Measurements from ENCODE around the gene TNS4.
A peak's percentile ranks its signal among the peaks of the same experiment; 100 is the strongest.

TNS4 gene

DNA sequence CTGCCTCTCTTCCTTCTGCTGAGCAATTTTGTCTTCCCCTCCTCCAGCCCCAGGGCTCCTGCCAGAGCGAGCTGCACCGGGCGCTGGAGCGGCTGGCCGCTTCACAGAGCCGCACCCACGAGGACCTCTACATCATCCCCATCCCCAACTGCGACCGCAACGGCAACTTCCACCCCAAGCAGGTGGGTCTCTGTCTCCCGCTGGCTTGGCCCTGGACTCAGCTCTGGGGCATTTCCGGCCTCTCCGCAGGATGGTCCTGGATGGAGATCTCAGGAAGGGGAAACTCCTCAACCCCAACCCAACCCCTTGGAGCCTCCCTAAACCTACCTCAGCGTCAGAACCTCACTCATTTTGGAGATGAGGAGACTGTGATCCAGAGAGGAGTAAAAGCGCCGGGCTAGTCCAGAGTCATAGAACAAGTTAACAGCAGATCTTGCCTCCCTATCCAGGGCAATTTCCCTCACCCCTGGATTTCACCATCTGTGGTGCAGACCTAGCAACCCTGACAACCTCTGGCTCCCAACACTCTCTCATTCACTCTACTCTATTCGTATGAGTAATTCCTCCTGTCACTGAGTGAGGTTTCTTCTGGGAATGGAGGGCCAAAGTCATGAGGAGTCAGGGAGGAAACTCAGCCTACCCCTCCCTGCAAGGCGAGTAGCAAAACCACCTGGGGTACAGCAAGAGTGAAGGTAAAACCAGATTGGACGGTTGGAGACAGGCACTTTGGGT is 47.4 kb downstream of the TNS4 start:
- no peak for DNase-seq

DNA sequence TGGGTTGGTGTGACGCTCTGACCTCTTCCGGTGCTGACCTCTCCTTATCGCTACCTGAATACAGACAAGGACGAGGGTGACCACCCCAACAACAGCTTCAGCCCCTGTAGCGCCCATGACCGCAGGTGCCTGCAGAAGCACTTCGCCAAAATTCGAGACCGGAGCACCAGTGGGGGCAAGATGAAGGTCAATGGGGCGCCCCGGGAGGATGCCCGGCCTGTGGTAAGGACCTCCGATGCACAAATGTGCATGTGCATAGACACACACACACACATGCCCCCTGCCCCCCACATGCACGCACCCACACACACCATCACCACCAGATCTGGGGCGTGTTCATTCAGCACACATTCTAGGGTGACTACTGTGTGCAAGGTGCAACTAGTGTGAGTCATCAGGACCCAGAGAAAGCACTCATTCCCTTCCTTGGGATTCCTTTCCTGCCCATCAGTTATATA is 48.5 kb downstream of the TNS4 start:
- no peak for DNase-seq

DNA sequence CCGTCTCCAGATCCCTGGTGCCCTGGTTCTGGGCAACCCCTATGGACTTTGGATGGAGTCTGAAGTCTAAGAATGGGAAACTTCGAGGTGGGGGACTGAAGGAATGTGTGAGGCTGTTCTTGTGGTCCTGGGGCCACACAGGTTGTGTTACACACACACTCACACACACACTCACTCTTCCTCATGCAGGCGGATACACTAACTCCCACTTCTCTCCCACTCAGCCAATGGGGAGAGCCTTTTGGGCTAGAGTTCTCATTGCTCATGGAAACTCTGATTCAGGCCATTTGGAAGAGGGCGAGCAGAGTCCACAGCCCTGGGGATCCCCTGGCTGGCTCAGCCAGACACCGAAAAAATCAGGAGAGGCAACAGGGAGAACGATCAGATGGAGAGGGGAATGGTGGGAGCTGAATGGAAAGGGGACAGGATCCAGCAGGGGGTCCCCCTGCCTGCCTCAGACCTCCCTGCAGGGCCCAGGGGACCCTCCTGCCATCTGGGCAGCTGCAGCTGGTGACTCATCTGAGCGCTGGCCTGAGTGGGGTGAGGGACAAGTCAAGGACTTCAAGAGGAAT is 49.1 kb downstream of the TNS4 start:
- DNase-seq = no peak

DNA sequence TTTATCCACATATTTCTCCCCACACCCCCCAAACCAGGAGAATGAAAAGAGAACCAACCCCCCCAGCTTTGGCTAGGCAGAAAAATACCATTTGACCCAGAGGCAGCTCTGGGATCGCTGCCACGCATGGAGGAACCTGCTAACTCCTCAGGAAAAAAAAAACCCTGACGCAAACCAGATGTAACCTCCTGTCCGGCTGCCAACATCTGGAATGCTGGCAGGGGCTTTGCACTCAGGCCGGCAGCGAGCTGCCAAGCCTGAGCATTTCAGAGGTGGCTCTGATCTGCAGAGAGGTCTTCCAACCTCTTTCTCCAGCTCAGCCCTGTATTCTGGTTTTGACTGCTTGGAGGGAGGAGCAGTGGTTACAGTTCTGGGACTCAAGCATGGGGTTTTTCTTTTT is 50.0 kb downstream of the TNS4 start:
- DNase-seq = no peak

DNA sequence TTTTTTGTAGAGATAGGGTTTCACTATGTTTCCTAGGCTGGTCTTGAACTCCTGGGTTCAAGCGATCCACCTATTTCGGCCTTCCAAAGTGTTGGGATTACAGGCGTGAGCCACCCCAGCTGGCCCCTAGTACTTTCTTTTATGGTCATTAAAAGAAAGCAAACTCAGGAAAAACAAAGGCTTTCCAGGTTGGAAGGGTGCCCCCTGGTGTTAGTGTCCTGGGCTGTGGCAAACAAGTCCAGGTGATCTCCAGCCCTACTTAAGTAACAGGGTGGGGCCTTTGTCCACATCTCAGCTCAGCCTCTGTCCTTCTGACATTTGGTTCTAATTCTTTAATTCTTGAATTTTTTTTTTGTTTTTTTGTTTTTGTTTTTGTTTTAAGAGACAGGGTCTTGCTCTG is 51.2 kb downstream of the TNS4 start:
- DNase-seq = peak; percentile 64

DNA sequence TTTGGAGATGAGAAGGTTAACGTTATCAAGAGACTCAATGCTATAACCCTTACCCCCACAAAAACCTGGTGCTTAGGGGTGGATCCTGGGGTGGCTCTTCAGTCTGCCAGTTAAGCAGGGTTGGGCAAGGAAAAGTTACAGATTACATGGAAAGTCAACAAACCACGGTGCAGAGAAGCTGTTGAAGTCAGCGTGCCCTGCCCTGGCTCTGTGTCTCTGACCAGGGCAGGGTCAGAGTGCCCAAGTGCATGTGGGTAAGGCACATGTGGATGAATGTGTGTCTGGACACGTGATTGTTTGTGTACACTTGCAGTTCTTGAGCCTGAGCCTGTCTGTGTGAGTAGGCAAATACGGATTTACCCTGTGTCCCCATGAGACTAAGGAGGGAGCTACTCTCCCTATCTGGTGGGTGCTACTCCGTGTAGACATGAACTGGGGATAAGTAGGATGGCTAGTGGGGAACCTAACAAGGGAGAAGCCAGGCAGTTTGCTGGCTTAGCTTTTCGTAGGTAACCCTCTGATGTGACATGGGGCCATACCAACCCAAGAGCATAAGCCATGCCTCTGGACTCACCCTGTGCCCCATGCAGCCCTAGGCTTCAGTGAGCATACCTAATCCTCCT is 52.7 kb downstream of the TNS4 start:
- peak; percentile 66 for DNase-seq

DNA sequence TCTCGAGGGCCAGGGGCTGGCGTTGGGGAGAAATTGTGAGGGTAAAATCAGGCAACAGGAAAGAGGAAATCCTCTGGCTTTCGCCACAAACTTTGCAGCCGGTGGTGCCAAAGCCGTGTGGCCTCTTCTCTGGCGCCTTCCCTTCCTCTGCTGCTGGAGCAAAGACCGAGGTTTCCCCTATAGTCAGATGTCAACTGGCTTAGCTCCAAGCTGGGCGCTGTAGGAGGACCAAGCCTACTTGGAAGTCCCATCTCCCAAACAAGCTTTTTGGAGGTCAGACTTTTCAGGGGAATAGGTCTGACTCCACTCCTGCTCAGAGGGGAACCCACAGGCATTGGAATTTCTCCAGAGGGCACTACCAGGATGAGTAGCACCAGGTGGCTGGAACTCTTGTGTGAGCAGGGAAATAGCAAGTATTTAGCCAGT is 53.2 kb downstream of the TNS4 start:
- peak; percentile 41 for DNase-seq

DNA sequence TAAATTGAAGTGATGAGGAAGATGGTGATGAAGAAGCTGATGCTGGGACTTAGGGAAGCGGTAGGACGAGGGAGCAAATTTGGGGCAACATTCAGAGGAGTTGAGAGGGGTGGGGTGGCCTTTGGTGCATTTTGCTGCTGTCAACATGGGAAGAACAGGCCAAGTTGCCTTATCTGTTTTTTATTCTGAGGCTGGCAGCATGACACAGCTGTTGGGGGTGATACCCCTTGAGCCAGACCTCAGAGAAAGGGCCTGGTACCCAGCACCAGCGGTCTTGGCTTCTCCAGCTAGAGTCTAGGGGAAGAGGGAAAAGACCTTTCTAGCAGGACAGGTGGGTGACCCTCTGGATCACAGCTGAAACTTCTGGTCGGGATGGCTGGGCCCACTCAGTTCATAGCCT is 53.6 kb downstream of the TNS4 start:
- peak; percentile 83 for DNase-seq

DNA sequence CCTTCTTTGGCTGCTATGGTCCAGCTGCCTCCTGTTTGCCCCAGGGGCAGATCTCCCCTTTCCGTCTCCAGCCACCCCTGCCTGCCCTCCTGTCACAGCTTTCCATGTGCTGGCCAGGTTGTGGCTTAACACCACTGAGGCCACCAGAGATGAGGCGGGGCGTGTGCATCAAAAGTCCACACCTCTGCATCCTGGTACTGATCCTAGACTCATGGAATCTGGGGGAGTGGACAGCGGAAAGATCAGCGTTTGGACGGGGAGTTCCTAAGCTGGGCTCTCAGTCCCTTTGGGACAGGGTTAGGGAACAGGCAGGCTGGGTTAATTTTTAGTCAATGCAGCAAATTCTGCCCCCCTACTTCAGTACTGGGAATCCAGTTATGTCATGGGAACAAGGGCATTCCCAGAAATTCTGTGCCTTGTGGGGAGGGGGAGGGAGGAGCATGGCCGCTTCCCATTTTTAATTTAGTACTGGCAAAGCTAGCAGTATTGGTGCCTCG is 54.2 kb downstream of the TNS4 start:
- no peak for DNase-seq

DNA sequence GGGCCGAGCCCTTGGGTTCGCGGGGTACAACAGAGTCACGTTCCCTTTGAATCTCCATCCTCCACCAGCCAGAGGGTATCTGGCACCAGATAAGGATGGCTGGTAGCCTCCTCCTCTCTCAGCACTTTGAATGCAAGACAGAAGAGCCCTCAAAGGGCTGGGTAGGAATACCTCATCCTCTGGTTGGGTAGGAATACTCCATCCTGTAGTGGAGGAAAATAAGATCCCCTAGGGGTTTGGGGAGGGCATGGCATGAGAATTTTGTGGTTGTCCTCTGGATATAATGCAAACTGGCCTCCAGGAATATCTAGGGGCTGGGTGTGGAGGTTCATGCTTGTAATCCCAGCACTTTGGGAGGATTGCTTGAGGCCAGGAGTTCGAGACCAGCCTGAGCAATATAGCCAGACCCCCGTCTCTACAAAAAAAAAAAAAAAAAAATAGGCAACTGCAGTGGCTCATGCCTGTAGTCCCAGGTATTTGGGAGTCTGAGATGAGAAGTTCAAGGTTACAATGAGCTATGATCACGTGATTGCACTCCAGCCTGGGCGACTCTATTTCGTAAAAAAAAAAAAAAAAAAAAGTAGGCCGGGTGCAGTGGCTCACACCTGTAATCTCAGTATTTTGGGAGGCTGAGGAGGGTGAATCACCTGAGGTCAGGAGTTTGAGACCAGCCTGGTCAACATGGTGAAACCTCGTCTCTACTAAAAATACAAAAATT is 55.5 kb downstream of the TNS4 start:
- DNase-seq = peak; percentile 68

DNA sequence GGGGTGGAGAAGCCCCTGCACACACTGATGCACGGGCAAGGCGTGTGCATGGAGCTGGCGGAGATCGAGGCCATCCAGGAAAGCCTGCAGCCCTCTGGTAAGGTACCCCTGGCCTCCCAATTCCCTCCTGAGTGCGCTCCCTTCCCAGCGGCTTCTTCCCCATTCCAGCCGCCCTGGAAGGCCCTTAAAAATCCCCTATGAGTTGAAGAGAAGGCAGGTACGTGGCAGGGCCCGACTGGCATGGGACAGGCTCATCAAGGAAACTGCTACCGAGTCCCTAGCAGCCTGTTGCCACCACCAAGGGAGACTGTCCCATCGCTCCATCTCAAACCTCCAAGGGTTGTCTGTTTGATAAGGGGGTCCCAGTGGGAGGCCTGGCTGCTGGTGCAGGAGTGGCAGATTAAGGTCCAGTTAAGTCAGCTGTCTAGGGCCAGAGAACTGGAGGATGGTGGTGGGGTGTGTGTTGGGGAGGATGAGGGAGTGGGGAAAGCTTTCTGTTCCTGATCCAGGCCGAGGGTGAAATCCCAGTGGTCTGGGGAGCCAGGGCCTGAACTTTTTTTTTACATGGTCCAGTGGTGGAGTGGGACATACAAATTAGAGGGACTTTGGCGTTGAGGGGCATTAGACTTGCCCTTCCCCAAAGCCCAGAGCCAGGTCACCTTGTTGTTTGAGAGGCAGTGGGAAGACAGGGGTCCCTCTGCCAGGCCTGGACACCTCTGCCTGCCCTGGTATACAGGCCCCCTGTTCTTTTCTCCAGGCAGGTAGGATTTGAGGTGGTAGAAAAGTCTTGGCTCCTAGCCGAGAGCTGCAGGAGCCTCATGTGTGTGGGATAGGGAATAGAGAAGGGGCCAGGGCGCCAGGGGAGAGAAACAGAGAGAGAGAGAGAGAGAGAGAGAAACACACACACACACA is 57.2 kb downstream of the TNS4 start:
- peak; percentile 13 for DNase-seq

DNA sequence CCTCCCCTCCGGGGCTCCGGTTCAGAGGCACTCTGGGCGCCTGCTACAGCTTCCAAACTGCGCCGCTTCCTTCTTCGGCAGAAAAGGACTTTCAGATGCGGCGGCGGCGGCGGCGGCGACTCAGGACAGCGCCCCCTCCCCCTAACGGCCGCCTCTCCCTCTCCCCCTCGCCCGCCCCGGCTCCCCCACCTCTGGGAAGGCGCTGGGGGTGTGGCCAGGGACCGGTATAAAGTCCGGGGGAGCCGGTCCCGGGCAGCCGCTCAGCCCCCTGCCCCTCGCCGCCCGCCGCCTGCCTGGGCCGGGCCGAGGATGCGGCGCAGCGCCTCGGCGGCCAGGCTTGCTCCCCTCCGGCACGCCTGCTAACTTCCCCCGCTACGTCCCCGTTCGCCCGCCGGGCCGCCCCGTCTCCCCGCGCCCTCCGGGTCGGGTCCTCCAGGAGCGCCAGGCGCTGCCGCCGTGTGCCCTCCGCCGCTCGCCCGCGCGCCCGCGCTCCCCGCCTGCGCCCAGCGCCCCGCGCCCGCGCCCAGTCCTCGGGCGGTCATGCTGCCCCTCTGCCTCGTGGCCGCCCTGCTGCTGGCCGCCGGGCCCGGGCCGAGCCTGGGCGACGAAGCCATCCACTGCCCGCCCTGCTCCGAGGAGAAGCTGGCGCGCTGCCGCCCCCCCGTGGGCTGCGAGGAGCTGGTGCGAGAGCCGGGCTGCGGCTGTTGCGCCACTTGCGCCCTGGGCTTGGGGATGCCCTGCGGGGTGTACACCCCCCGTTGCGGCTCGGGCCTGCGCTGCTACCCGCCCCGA is 58.0 kb downstream of the TNS4 start, which contains the start of gene IGFBP4:
TSS of gene IGFBP4 (plus strand) at position 255 of the 792 bp plus-strand sequence. CDS start at position 541, 286 bp downstream.
- peak; percentile 67 for DNase-seq

DNA sequence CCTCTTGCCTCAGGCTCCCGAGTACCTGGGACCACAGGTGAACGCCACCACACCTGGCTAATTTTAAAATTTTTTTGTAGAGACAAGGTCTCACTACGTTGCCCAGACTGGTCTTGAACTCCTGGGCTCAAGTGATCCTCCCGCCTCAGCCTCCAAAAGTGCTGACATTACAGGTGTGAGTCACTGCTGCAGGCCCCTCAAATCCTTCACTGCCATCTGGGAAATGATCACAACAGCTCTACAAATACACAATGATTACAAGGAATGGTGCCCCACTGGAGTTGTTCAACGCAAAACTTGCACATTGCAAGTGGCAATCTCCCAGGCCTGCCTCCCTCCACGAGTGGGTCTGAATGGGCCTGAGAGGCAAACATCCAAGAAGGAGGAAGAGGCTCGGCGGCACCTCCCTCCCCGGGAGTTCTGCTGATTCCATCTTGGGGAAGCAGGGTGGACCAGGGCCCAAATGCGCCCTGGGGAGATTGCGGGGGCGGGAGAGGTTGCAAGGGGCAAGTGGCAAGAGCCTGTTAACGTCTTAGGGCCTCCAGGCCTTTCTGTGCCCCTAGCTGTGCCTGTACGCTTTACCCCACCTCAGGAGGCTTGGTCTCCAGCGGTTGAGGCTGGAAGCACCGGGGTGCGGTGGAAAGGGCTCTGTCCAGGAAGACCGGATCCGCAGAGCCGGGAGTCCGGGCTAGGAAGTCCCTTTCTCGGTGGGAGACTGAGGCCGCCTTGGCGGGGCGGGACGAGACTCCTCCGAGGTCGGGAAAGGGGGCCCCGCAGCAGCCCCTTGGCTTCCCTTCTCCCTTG is 58.8 kb downstream of the TNS4 start:
- DNase-seq = peak; percentile 10

DNA sequence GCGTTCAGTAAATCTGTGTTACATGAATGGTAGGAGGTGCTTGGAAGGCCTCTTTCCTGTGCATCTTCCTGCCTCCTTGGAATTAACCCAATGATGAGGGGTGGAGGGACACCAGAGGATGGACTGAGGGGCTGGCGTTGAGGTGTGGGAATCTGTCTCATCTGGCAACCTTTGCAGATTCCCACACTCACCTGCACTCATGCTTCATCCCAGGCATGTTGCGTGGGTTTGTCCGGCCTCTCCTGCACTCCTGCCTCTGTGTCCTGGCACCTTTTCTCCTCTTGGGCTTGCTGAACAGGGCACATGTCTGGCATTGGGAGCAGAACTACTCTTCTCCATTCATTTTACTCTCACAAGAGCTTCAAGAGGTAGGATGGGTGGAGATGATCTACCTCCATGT is 61.3 kb downstream of the TNS4 start:
- DNase-seq = no peak

DNA sequence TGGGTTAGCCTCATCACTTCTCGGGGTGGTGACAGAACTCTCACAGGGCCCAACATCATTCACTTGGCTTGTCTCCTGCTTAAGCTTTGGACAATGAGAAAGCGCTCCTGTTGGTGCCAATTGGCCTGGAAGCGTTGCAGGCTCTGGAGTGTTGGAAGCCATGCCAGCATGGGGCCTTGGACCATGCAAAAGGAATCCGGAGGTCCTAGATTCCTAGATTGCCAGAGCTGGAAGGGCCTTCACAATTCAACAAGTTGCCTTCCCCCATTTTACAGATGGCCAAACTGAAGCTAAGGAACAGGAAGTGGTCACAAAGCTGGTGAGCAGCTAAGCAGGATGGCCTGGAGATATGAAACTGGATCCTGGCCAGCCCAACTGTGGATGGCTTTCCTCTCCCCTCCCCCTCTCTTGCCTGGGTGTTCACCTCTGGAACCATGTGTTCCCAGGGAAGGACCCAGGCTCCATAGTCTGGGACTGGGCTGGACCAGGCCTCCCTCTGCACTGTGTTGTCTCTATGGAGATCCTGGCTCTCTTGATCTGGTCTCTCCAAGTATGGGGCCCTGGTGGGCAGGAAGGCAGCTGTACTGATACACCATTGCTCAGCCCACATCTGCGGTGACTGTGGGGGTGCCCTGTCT is 64.2 kb downstream of the TNS4 start:
- DNase-seq = peak; percentile 83

DNA sequence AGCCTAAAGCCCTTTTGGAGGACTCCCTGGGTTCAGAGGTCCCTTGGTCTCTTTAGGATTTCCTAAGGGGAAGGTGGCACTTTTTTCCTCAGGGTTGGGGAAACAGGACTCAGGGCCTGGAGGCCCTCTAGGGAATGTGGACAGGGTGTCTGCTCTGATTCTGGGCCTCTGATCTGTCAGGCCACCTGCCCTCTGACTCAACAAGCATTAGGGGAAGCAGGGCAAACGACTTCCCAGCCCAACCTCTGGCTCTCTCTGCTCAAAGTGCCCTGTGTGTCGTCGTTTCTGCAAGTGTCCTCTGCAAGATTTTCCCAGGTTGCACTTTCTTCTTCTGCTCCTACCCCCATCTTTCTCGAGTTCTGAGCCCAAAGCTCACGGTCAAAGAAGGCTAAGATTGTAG is 64.8 kb downstream of the TNS4 start:
- no peak for DNase-seq

DNA sequence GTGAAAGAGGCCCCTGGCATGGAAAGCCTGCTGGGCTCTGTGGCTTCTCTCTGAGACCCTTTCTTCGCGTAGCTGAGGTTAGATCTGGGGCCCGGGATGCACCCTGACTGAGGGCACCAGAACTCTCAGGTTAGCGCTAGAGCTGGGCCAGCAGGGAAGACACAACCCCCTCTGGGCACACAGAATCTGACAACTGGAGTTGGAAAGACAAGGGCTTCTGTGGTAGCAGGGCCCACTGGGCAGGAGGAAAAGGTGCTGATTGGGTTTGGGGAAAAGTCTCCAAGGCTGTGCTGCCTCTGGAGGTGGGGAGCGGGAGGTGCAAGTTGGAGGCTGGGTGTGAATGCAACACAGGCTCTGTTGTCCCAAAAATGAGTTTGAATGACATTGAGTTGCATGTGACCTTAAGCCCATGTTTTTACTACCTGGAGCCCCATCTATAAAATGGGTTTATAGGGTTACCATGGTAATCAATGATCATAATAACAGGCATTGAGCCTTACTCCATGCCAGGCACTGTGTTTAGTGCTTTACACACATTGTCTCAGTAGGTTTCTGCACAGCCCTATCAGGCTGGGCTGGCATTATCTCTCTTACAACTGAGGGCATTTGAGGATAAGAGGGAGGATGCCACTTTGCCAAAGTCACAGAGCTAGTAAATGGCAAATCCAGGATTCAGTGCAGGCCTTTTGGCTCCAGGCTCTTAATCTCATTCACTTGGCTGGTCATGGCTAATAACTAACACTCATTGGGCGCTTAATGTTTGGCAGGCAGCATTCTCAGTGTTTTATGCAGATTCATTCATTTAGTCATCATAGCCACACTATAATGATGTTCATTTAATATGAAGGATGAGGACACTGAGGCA is 67.6 kb downstream of the TNS4 start:
- DNase-seq = peak; percentile 72

DNA sequence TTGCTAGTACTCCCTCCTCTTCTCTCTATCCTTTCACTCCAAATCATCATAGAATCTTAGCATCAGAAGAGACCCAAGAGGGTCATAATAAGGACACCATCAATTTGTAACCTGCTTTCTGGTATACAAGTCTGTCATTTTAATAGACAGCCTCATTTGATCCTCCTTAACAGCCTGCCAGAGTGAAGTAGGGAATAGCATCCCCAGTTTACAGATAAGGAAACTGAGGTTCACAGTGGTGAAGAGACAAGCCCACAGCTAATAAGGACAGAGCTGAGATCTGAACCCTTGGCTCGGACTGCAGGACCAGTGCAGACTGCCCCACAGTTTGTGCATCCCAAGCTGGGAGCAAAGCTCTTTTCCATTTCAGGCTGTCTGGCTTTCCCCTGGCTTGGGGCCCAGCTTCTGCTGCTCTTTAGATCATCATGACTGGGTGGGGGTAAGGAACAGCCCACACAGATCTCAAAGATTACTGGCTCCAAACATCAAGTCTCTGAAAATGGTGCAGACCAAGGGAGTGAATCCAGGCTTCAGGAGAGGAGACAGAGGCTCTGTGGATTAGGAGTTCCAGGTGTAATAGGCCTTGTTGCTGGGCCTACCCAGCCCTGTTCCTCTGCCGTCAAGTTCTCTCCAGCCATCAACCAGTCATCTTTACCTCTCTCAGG is 68.4 kb downstream of the TNS4 start:
- peak; percentile 45 for DNase-seq
